GM18499 (cell line): Measurements from ENCODE around the gene GABRG3.

ENCODE experiments used
- ATAC-seq: cut with Tn5 transposase; IDR thresholded peaks from one replicate; pipeline ENCODE4 v1.9.1; 2021; ENCODE audit warnings: moderate number of reproducible peaks; ENCODE audit not compliant: insufficient read depth, unreplicated experiment

The GABRG3 gene

DNA sequence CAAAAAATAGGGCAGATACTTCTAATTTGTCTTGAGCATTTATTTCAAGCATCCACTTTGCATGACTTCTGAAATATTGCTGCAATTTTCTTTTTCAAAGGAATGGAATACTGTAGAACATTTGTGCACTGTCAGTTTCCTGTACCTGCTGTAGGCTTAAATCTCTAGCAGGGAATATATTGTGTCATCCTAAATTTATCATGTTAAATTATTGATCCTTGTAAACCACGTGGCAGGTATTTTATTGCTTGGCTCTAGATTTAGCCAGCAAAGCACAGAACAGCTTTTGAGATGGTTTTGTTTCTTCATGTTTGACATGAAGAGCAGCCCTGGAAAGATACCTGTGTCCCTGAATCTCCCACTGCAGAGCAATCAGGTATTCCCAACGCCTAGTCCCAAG is 470.1 kb downstream of the GABRG3 start:
- ATAC-seq = no peak

GRCh38 chr15:27448234-27448633 is 477.3 kb downstream of the GABRG3 start:
- no peak for ATAC-seq

DNA sequence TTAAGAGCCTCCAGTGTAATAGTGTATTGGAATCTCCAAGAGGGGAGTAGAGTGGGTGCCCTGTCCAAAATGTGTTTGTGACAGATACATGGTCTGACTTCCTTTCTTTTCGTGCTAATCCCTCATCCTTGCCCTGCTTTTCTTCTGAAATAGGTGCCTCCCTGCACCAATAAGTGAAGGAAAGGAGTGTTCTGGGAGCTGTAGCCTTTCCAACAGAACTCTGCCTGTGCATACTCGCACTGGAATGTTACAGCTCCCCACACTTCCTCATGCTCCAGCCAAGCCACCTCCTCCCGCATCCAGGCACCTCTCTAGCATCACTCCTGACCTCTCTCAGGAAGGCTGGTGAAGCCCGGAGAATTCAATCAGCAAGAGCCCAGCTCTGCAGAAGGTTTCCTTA is 478.0 kb downstream of the GABRG3 start:
- no peak for ATAC-seq

GRCh38 chr15:27449941-27450340 is 479.0 kb downstream of the GABRG3 start:
- ATAC-seq = no peak

GRCh38 chr15:27454281-27455075 is 483.5 kb downstream of the GABRG3 start:
- ATAC-seq = no peak

- ATAC-seq = no peak
Measured at GRCh38 chr15:27456807-27457206, 485.8 kb downstream of the GABRG3 start.

DNA sequence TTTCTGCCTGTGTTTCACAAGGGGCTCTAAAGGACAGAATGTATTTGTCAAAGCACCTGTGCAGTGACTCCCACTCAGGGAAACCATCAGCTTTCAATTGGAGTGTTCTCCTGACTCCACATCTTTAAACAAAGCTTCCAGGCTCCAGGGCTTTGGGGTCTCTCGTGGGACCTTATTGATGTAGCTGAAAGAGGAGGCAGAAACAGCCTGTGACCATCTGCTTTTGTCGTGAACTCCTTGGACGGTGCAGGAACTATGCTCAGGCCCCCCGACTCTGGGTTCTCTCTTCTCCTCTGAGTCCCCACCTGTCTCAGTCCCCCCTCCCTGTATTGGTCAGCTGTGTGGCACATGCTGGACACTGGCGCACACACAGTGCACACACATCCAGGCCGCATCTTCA is 486.8 kb downstream of the GABRG3 start:
- ATAC-seq = no peak

- ATAC-seq = no peak
Measured at GRCh38 chr15:27458345-27459084, 487.5 kb downstream of the GABRG3 start.

DNA sequence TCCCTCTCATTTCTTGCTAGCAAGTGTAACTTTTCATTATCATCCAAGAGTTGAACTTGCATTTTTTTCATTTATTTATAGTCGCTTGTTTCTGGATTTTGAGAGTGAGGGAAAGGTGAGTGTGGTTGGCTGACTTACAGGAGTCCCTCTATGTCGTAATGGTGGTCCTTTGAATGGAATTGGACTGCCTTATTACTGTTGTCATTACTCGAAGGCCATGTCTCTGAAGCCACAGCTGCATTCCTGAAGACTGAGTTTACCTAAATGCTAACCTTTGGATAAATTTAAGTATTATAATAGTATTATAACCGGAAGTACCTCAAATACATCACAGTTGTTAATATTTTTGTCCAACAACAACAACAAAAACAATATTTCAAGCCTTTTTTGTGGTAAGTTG is 488.9 kb downstream of the GABRG3 start:
- no peak for ATAC-seq

- no peak for ATAC-seq
Measured at GRCh38 chr15:27461181-27461580, 490.2 kb downstream of the GABRG3 start.

GRCh38 chr15:27463525-27464088 is 492.6 kb downstream of the GABRG3 start:
- no peak for ATAC-seq

DNA sequence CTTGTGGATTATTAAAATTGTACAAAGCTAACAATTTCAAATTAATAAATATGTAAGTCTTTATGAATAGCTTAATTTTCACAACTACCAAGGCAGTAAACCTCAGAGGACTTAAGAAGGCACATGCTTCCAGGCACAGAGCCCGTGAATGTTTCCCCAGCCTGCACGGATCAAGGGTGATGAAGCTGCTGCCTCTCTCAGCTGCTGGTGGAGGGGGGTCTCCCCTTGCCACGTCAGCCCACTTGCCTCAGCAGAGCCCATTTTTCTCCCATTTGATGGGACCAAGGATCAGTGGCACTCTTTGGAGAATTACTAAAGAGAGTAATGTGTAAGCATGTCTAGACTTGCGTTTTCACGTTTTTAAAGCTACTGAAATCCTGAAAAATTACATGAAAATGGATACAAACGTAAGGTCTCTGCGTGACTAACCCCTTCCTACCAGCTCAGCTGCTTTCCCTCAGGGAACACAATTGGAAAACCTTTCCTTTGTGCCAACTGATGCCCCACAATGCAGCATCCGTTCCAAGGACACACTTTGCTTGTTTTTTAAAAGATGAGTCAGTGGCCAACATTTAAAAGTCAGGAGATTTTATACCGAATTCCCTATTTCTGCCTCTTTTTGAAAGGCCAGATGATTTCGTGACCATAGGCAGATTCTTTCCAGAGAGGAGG is 494.1 kb downstream of the GABRG3 start:
- ATAC-seq = no peak

- no peak for ATAC-seq
Measured at GRCh38 chr15:27466758-27467157, 495.8 kb downstream of the GABRG3 start.

DNA sequence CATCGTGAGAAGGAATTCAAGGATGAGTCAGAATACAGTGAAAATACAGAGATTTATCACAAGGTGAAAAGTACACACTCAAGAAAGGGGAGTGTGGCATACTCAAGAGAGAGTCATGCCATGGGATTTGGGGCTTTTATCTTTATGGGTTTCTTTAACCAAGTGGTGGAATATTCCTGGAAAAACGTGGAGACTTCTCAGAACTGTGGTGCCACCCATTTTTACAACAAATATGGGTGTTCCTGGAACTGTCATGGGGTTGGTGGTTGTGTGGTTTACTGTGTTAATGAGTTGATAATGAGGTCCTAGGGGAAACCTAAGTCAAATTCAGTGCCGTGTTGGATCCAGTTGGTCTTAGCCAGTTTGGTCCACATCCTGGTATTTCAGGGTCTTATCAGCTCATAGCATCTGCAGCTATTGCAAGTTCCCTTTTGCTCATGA is 497.2 kb downstream of the GABRG3 start:
- no peak for ATAC-seq

- no peak for ATAC-seq
Measured at GRCh38 chr15:27473845-27474244, 502.9 kb downstream of the GABRG3 start.

GRCh38 chr15:27475395-27475794 is 504.4 kb downstream of the GABRG3 start:
- ATAC-seq = no peak

GRCh38 chr15:27479296-27480140 is 508.5 kb downstream of the GABRG3 start:
- no peak for ATAC-seq

GRCh38 chr15:27480141-27480530 is 509.2 kb downstream of the GABRG3 start:
- no peak for ATAC-seq

- ATAC-seq = no peak
Measured at GRCh38 chr15:27480642-27481041, 509.7 kb downstream of the GABRG3 start.

DNA sequence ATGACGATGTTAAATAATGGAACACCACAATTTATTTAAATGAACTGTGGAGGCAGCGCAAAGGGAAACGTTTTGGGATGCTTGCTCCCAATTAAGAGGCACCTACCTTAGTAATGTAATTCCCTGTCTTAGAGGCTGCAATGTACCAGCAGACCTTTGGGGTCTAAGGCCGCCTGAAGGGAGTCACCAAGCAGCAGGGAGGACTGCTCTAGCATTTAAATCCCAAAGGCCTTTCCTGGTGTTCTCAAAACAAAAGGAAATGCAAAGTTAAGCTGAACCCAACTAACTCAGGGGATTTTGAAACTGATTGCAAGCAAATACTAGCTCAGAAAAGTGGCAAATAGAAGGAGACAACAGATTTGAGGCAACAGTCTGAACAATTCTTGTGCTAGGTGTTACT is 510.8 kb downstream of the GABRG3 start:
- no peak for ATAC-seq
